IMR-90 (cell line): ENCODE data around the gene MYH16. TPM values are rescaled to one million over a fixed set of nuclear protein-coding genes. Genes with fewer than 3 reads are reported as not detected.
A peak's percentile ranks its signal among the peaks of the same experiment; 100 is the strongest.

Experiments
- ATAC-seq: fragments of 200-7000 bp; cut with Tn5 transposase; 2 replicates; pipeline ENCODE4 v1.9.1; 2020; ENCODE audit warnings: low read depth, mild to moderate bottlenecking, moderate library complexity
- BruUV-seq: library from RNA; stranded (reverse); fragments of 400-500 nt; replicated peaks from 2 replicates; lab custom pipeline; 2021; lab: Mats Ljungman, UMichigan
- CTCF ChIA-PET: fragments of 300-600 bp; formaldehyde crosslinking; extraction: SDS; loops from one replicate; lab custom pipeline; 2021; ENCODE audit warnings: antibody characterized with exemption; lab: Yijun Ruan, JAX
- POLR2A ChIA-PET: fragments of 300-600 bp; sonication (Branson Sonifier 250); formaldehyde crosslinking; loops from one replicate; lab custom pipeline; 2022; ENCODE audit warnings: antibody characterized with exemption; ENCODE audit not compliant: unreplicated experiment; lab: Charles Lee
- DNase-seq: peaks from one replicate; pipeline ENCODE4 v3.0.0; 2013
- H2AFZ ChIP-seq: replicated peaks from 2 replicates; pipeline ENCODE3; 2013; ENCODE audit warnings: low read length, mild to moderate bottlenecking; ENCODE audit not compliant: poor library complexity
- H2AK5ac ChIP-seq: 2 replicates; pipeline ENCODE4 v1.6.1; 2013; ENCODE audit warnings: low read depth, low read length, inconsistent platforms
- H2AK9ac ChIP-seq: replicated peaks from 2 replicates; pipeline ENCODE3; 2013; ENCODE audit warnings: mild to moderate bottlenecking, low read depth, low read length, moderate library complexity; ENCODE audit not compliant: poor library complexity
- H2BK120ac ChIP-seq: 2 replicates; pipeline ENCODE4 v1.6.1; 2013; ENCODE audit warnings: low read depth, low read length, inconsistent platforms
- H2BK15ac ChIP-seq: 3 replicates; pipeline ENCODE4 v1.6.1; 2013; ENCODE audit warnings: low read depth, low read length, inconsistent platforms
- H2BK20ac ChIP-seq: 2 replicates; pipeline ENCODE4 v1.6.1; 2013; ENCODE audit warnings: low read depth, mild to moderate bottlenecking, inconsistent platforms, low read length, moderate library complexity
- H2BK5ac ChIP-seq: 2 replicates; pipeline ENCODE4 v1.6.1; 2013; ENCODE audit warnings: mild to moderate bottlenecking, low read depth, low read length, inconsistent platforms; ENCODE audit not compliant: poor library complexity, severe bottlenecking
- H3K14ac ChIP-seq: replicated peaks from 2 replicates; pipeline ENCODE4 v1.6.1; 2013; ENCODE audit warnings: low read depth, low read length, inconsistent platforms
- H3K18ac ChIP-seq: 2 replicates; pipeline ENCODE4 v1.6.1; 2013; ENCODE audit warnings: low read depth, low read length, control low read depth
- H3K23ac ChIP-seq: 2 replicates; pipeline ENCODE4 v1.6.1; 2013; ENCODE audit warnings: low read depth, low read length, inconsistent platforms
- H3K27ac ChIP-seq: 2 replicates; pipeline ENCODE4 v1.5.1; 2013; ENCODE audit warnings: mild to moderate bottlenecking, control low read depth, low read length; ENCODE audit not compliant: insufficient read depth
- H3K27me3 ChIP-seq: 2 replicates; pipeline ENCODE4 v1.6.1; 2013; ENCODE audit warnings: low read length; ENCODE audit not compliant: control insufficient read depth, insufficient read depth
- H3K36me3 ChIP-seq: 2 replicates; pipeline ENCODE4 v1.6.1; 2013; ENCODE audit warnings: low read length, mixed read lengths; ENCODE audit not compliant: control insufficient read depth, insufficient read depth
- H3K4ac ChIP-seq: 2 replicates; pipeline ENCODE4 v1.6.1; 2013; ENCODE audit warnings: low read depth, low read length, inconsistent platforms
- H3K4me1 ChIP-seq: 2 replicates; pipeline ENCODE4 v1.6.1; 2013; ENCODE audit warnings: low read length, mixed read lengths; ENCODE audit not compliant: control insufficient read depth, insufficient read depth
- H3K4me2 ChIP-seq: 2 replicates; pipeline ENCODE4 v1.6.1; 2013; ENCODE audit warnings: low read depth, mild to moderate bottlenecking, control low read depth, low read length, moderate library complexity
- H3K4me3 ChIP-seq: 2 replicates; pipeline ENCODE4 v1.5.1; 2013; ENCODE audit warnings: low read depth, mild to moderate bottlenecking, control low read depth, low read length, moderate library complexity; ENCODE audit not compliant: insufficient read depth
- H3K56ac ChIP-seq: 2 replicates; pipeline ENCODE4 v1.6.1; 2013; ENCODE audit warnings: low read length, inconsistent platforms; ENCODE audit not compliant: insufficient read depth; ENCODE audit errors: extremely low read depth
- H3K79me1 ChIP-seq, 2 experiments: 2 replicates each; pipeline ENCODE4 v1.6.1; 2013; ENCODE audit warnings: low read length in 2 of 2, inconsistent platforms in 1 of 2, low read depth in 1 of 2
- H3K9ac ChIP-seq: 2 replicates; pipeline ENCODE4 v1.6.1; 2013; ENCODE audit warnings: low read depth, low read length, control low read depth
- H3K9me1 ChIP-seq: 2 replicates; pipeline ENCODE4 v1.6.1; 2013; ENCODE audit warnings: low read length, inconsistent platforms; ENCODE audit not compliant: insufficient read depth
- H3K9me3 ChIP-seq: 2 replicates; pipeline ENCODE4 v1.6.1; 2013; ENCODE audit warnings: low read length; ENCODE audit not compliant: control insufficient read depth, insufficient read depth
- H4K20me1 ChIP-seq: 2 replicates; pipeline ENCODE4 v1.6.1; 2013; ENCODE audit warnings: low read length, inconsistent platforms; ENCODE audit not compliant: insufficient read depth
- H4K5ac ChIP-seq: 2 replicates; pipeline ENCODE4 v1.6.1; 2013; ENCODE audit warnings: mild to moderate bottlenecking, low read depth, low read length, control low read depth
- H4K8ac ChIP-seq, 2 experiments: 2 replicates each; pipeline ENCODE4 v1.6.1; 2013; ENCODE audit warnings: low read depth in 2 of 2, low read length in 2 of 2, control low read depth in 1 of 2, inconsistent platforms in 1 of 2
- H4K91ac ChIP-seq: 2 replicates; pipeline ENCODE4 v1.6.1; 2013; ENCODE audit warnings: low read depth, low read length, inconsistent platforms; ENCODE audit not compliant: insufficient read depth
- MAFK ChIP-seq: IDR thresholded peaks from 2 replicates; pipeline ENCODE4 v1.6.1; 2012; ENCODE audit warnings: low read depth, low read length, improper control_type of control experiment
- MXI1 ChIP-seq: IDR thresholded peaks from 2 replicates; pipeline ENCODE4 v1.6.1; 2012; ENCODE audit warnings: low read depth, mild to moderate bottlenecking, low read length, moderate library complexity, borderline replicate concordance
- WGBS, 2 experiments: methylation state at CpG; one replicate each; pipeline versions ENCODE4 v1.1.5 to v1.1.7; 2013; ENCODE audit warnings: missing lambda C conversion rate in 2 of 2; ENCODE audit not compliant: insufficient read length in 1 of 2; ENCODE audit errors: extremely low coverage in 2 of 2; 5-methylcytosine and 5-hydroxymethylcytosine counted together
- dilution Hi-C: fragments of 300-500 bp; cut with HindIII; formaldehyde crosslinking; loops from one replicate; pipeline ENCODE4 v1.14.3; 2018; ENCODE audit warnings: low sequenced_read_pairs; ENCODE audit not compliant: unreplicated experiment
- in situ Hi-C: fragments of 300-500 bp; cut with MboI; formaldehyde crosslinking; loops from 3 replicates; pipeline ENCODE4 v1.14.3; 2019; ENCODE audit warnings: low sequenced_read_pairs, inconsistent platforms, mixed read lengths
- intact Hi-C: fragments of 100-400 bp; cut with micrococcal nuclease; formaldehyde crosslinking; loops from 2 replicates; pipeline ENCODE4 v1.10.0; 2022
- polyA plus RNA-seq, 3 experiments: library from polyadenylated mRNA; depleted of rRNA; stranded (reverse); fragments of >200 nt; gene quantifications; 2 replicates each; pipeline ENCODE4 v1.2.3, GENCODE V29; 2012; ENCODE audit warnings: low replicate concordance in 1 of 3
- total RNA-seq: library from RNA; depleted of rRNA; stranded (reverse); fragments of >200 nt; gene quantifications from 2 replicates; pipeline ENCODE4 v1.2.3, GENCODE V29; 2012

MYH16 gene
- total and polyA plus RNA-seq, 2 of the 4 experiments (the other 2 are of a cell fraction), result 0.09 to 0.18 TPM

- in situ Hi-C loops, result no loop called here
These were observed 67.0 kb downstream of the MYH16 start for GRCh38 chr7:99339595-99339994.

More at GRCh38 chr7:99339595-99339994, 67.0 kb downstream of the MYH16 start:
- intact Hi-C loops, result no loop called here
- POLR2A ChIA-PET, result no interaction called here
- Histone ChIP-seq H2AFZ (no peak overlapping the region), H2AK5ac (no peak overlapping the region), H4K91ac (no peak overlapping the region), H3K4me3 (no peak overlapping the region), H3K9ac (no peak overlapping the region), H4K8ac (no peak overlapping the region), H3K18ac (no peak overlapping the region), H3K36me3 (peaks cover 39% of the 10 kb centered on the region), H2BK20ac (no peak overlapping the region), H3K27me3 (no peaks in the 10 kb centered on the region), H3K27ac (no peak overlapping the region), H3K4me1 (peaks cover 2% of the 10 kb centered on the region; the same call in 1 of the 2 replicates), H3K4me2 (no peak overlapping the region), H3K4ac (no peak overlapping the region), H3K56ac (no peak overlapping the region), H4K20me1 (peaks cover 12% of the 10 kb centered on the region; the same call in 1 of the 2 replicates), H2BK5ac (no peak overlapping the region), H4K5ac (no peak overlapping the region), H3K9me1 (peaks cover 6% of the 10 kb centered on the region; the same call in 1 of the 2 replicates), H2BK120ac (no peak overlapping the region), H2BK15ac (no peak overlapping the region), H3K9me3 (no peaks in the 10 kb centered on the region), H3K23ac (no peak overlapping the region), H2AK9ac (no peak overlapping the region), H3K14ac (no peak overlapping the region), H3K79me1 (peaks cover 25 to 38% of the 10 kb centered on the region in 2 experiments)
- BruUV-seq, result no TSS peak
- peak; percentile 59 for TF ChIP-seq MAFK
- no peak for TF ChIP-seq MXI1
- dilution Hi-C loops, result no loop called here
- ATAC-seq (no peak), DNase-seq (no peak)
- no CpG with 5 or more reads among the region's 3 CpGs for WGBS, 2 experiments
- CTCF ChIA-PET, result interaction anchor here (1.4 kb wide), 1 partner anchor 8 kb away, joined by 6 read pairs; no protein-coding TSS in a partner anchor
